Large intestine (tissue), 3 donors: ENCODE results near the gene THSD4. TPM values are rescaled to one million over a fixed set of nuclear protein-coding genes. Genes with fewer than 3 reads are reported as not detected.

Source experiments
- DNase-seq, 2 donors: peaks; one replicate each; pipeline versions ENCODE4 v3.0.0 to v3.0.0-alpha.2; 2013
- H3K27ac ChIP-seq: one replicate; pipeline ENCODE4 v1.5.1; 2013; ENCODE audit warnings: low read length
- H3K27me3 ChIP-seq: 2 replicates; pipeline ENCODE4 v1.6.1; 2013; ENCODE audit warnings: low read length; ENCODE audit not compliant: control insufficient read depth, insufficient read depth
- H3K36me3 ChIP-seq: 2 replicates; pipeline ENCODE4 v1.6.1; 2013; ENCODE audit warnings: low read length; ENCODE audit not compliant: control insufficient read depth, insufficient read depth
- H3K4me1 ChIP-seq: one replicate; pipeline ENCODE4 v1.6.1; 2013; ENCODE audit warnings: low read length; ENCODE audit not compliant: control insufficient read depth, insufficient read depth
- H3K4me3 ChIP-seq: one replicate; pipeline ENCODE4 v1.5.1; 2013; ENCODE audit warnings: low read length
- H3K9me3 ChIP-seq: one replicate; pipeline ENCODE4 v1.6.1; 2013; ENCODE audit warnings: mild to moderate bottlenecking, low read depth, low read length, moderate library complexity; ENCODE audit not compliant: control insufficient read depth
- WGBS: methylation state at CpG from one replicate; pipeline ENCODE4 v1.1.5; 2013; ENCODE audit warnings: low lambda C conversion rate; ENCODE audit not compliant: insufficient coverage; 5-methylcytosine and 5-hydroxymethylcytosine counted together
- polyA plus RNA-seq: library from polyadenylated mRNA; unstranded; fragments of 120-200 nt; gene quantifications from one replicate; pipeline ENCODE4 v1.2.1, GENCODE V29; 2013

THSD4 gene
- polyA plus RNA-seq, 1 donor = 17.5 TPM

DNA sequence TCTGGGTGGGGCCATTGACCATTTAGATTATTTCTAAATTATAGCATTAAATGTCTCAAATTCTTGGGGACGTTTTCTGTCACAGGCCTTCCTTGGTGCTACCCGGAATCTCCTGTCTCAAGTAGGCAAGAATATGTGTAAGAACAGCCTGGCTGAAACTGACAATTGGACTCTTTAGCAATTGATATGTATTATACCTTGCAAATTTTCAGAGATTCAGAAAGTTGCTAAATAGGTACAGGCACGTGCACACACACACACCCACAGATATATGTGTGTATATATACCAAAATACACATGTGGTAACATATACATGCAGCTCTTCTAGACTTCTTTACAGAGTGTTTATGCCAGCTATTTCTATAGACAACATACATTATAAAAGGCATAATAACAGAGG is 481.9 kb downstream of the THSD4 start:
- Histone ChIP-seq H3K27ac (no peak overlapping the region), H3K9me3 (no peaks in the 10 kb centered on the region), H3K4me3 (no peak overlapping the region), H3K36me3 (no peaks in the 10 kb centered on the region), H3K27me3 (no peaks in the 10 kb centered on the region), H3K4me1 (peaks cover 8% of the 10 kb centered on the region)
- no CpG with 5 or more reads among the region's 3 CpGs for WGBS
- no peak for DNase-seq

DNA sequence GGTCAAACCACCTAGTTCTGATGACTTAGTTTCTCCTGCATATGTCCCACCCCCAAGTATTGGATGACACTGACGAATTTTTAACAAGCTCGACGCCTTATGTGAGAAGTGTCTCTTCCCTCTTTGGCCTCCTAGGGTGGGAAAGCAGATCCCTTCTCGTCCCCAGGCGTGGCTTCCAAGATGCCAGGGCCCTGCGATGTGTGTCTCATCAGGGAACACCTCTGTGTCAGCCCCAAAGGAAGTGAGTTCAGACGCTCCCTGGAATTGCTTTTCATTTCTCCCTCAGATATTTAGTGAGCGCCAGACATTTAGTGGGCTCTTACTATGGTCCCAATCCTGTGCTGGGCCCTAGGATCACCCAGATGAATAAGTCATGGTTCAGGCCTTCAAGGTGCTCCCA is 482.4 kb downstream of the THSD4 start:
- Histone ChIP-seq H3K27me3 (no peaks in the 10 kb centered on the region), H3K36me3 (no peaks in the 10 kb centered on the region), H3K4me1 (peaks cover 8% of the 10 kb centered on the region), H3K4me3 (no peak overlapping the region), H3K27ac (no peak overlapping the region), H3K9me3 (no peaks in the 10 kb centered on the region)
- no CpG with 5 or more reads among the region's 8 CpGs for WGBS
- no peak for DNase-seq

DNA sequence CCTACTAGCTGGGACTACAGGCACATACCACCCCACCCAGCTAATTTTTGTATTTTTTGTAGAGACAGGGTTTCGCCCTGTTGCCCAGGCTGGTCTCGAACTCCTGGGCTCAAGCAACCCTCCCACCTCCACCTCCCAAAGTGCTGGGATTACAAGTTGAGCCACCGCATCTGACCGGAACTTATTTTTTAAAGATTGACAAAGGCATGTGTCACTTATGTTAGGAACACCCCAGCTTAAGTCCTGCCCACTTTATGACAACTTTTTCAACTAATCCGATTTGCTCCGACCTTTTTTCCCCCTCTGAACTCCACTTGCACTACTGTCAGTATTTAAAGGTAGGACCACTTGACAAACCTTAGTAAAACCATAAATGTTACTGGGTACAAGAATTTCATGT is 483.5 kb downstream of the THSD4 start:
- WGBS = no CpG with 5 or more reads among the region's 6 CpGs
- no peaks in the 10 kb centered on the region for H3K9me3 ChIP-seq
- H3K36me3 ChIP-seq = no peaks in the 10 kb centered on the region
- no peak for DNase-seq
- H3K4me3 ChIP-seq = no peak overlapping the region
- peaks cover 8% of the 10 kb centered on the region for H3K4me1 ChIP-seq
- H3K27me3 ChIP-seq = no peaks in the 10 kb centered on the region
- no peak overlapping the region for H3K27ac ChIP-seq

DNA sequence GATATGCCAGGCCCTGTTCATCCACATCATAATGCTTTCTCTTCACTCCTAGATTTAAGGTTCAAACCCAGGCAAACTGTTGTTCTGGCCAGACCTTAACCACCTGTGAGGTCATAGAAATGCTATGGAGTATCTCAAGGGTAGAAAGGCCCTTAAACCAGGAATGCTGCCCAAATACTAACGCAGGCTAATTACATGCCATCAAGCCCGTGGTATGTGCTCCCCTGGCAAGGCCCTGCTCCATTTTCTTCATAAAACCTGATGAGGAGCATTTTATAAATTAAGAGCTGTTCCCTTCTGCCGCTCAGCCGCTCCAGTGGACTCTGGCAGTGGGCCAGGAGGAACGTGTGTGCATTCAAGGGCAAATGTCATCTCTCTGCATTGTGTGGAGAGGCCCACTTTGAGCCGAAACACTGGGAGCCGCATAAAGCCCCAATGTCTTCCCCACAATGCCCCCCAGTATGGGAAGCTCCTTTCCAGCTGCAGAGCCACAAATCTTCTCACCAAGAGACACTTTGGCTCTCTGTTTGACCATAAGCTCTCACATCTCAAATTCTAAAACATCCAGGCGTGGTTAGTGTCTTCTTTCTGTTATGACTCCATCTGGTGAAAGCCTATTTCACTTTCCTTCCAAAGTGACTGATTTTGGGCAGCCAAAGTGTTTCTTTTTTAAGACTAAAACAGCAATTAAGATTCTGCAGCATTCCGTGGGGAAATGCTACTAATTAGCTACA is 484.3 kb downstream of the THSD4 start:
- Histone ChIP-seq H3K4me3 (no peak overlapping the region), H3K27ac (no peak overlapping the region), H3K9me3 (no peaks in the 10 kb centered on the region), H3K27me3 (no peaks in the 10 kb centered on the region), H3K4me1 (peaks cover 8% of the 10 kb centered on the region), H3K36me3 (no peaks in the 10 kb centered on the region)
- no CpG with 5 or more reads among the region's 9 CpGs for WGBS
- DNase-seq = no peak

DNA sequence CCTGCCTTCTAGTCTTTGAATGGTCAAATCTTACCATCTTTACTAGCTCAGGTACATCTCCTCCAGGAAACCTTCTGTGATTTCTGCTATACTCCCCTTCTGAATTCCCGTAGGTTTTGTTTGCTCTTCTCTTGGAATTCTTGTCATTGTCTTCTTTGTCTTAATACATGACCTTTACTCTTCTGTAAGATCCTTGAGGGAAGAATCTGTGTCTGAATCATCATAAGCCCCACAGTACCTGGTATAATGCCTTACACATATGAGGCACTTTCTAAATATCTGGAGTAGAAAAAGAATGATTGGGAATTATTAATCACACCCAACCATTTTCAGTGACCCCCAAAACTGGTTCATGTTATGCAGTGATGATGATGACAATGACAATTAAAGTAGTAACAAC is 485.0 kb downstream of the THSD4 start:
- DNase-seq = no peak
- Histone ChIP-seq H3K27me3 (no peaks in the 10 kb centered on the region), H3K4me1 (peaks cover 8% of the 10 kb centered on the region), H3K4me3 (no peak overlapping the region), H3K36me3 (no peaks in the 10 kb centered on the region), H3K27ac (no peak overlapping the region), H3K9me3 (peaks cover 3% of the 10 kb centered on the region)
- WGBS = no CpG with 5 or more reads among the region's 1 CpG

DNA sequence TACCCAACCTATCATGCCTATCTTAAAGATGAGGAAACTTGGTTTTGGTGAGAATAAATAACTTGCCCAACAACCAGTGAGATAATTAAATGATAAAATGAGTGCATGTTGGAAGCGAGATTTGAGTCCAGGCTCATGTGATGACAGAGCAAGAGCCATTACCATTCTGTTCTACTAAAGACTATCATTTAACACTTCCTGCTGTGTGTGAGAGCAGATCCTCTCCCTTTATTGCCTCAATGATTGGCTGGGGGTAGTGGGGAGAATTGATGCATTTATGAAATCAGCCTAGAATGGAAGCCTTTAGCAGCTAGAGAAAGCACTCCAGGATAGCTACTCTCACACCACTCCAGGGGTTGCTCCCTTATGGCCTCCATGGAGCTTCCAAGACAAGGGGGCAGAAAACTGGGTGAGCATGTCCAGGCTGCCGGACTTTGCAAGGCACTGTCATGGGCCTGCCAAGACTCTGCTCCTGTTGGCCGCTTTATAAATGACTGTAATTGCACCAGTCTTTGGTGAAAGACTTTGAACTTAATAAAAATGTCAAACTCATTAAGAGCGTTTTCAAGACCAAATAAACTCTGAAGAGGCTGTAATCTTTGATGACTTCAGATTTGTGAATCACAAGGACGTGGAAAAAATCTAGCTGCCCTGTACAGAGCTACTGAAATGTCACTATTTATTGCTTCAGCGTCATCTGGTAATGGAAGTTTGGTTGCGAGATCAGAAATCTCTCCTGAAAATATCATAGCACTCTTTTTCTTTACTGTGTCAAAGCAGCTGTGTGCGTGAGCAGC is 486.0 kb downstream of the THSD4 start:
- Histone ChIP-seq H3K27me3 (no peaks in the 10 kb centered on the region), H3K36me3 (no peaks in the 10 kb centered on the region), H3K4me3 (no peak overlapping the region), H3K27ac (no peak overlapping the region), H3K9me3 (peaks cover 3% of the 10 kb centered on the region), H3K4me1 (peaks cover 8% of the 10 kb centered on the region)
- DNase-seq = peak; percentile 24 to 61
- WGBS = 17% methylated on average over 2 of the region's 8 CpGs

DNA sequence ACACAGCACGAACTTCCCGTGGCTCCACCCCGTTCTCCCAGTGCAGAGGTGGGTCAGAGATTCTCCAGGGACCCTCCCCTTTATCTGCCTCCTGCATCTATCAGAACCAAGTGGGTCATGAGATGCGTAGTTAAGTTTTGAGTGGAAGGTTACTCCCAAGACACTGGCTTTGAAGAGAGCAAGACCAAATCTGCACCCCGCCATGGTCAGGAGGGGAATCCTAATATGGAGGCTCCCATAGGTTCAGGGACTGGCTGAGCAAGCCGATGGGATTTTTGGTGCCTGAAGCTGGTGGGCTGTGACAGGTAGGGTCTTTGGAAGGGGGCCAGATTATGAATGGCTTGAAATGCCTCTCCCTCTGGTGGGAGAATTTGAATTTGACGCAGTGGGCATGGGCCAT is 488.1 kb downstream of the THSD4 start:
- DNase-seq = no peak
- Histone ChIP-seq H3K4me3 (no peak overlapping the region), H3K27ac (no peak overlapping the region), H3K4me1 (peaks cover 8% of the 10 kb centered on the region), H3K36me3 (no peaks in the 10 kb centered on the region), H3K27me3 (no peaks in the 10 kb centered on the region), H3K9me3 (peaks cover 3% of the 10 kb centered on the region)
- no CpG with 5 or more reads among the region's 7 CpGs for whole genome bisulfite sequencing

DNA sequence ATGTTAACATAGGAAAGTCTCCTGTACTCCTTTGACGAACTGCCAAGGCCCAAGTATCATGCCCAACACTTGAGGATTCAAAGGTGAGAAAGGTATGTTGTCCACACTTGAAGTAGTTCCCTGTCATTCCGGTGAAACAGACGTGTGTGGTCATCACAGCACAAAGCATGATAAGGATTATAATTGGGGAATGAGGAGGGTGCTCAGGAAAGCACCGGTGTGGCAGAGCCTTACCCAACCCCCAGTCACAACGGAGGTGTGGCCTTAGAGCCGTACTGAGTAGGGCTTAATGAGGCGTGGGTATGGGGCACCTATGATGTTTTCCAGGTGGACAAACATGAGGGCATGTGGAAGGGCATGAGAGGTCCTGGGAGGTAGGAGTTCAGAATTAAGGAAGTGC is 492.1 kb downstream of the THSD4 start:
- H3K27me3 ChIP-seq = no peaks in the 10 kb centered on the region
- H3K4me1 ChIP-seq = no peaks in the 10 kb centered on the region
- H3K9me3 ChIP-seq = peaks cover 3% of the 10 kb centered on the region
- no peaks in the 10 kb centered on the region for H3K36me3 ChIP-seq
- no peak overlapping the region for H3K27ac ChIP-seq
- WGBS = 86% methylated on average over 1 of the region's 7 CpGs
- no peak overlapping the region for H3K4me3 ChIP-seq
- no peak for DNase-seq

DNA sequence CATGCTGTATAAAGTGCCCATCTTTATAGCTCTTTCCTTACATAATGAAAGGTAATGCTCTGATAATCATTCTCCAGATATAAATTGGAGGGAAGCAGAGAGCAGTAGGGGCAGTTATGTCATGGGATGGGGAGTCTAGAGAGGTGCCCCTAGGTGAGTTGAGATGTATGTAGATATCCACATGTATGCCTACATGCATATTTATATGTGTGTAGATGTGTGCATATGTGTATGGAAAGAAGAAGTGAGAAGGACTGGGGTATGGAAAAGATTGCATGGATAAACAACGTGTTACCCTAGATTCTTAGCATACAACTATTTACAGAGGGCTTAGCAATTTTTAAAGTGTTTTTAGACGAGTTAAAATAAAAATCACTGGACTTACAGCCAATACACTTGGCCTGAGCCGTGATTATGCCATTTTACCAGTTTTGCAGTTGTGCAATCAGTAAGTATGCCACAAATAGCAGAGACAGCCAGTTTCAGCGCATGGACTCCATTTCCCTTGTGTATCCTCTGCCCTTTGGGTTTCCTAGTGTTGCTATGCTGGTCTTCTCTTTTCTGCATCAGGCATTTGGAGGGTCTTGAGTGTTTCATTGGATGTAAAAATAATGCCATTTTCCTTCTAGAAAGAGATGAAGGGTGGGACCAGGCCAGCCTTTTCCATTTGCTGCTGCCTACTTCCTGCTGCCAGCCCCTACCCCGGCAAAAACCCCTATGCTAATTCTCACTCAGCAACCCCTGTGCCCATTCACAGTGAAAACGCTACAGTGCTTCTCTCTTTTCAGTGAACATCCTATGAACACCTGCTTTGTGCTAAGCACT is 495.7 kb downstream of the THSD4 start:
- no peak overlapping the region for H3K27ac ChIP-seq
- no peaks in the 10 kb centered on the region for H3K36me3 ChIP-seq
- no peak overlapping the region for H3K4me3 ChIP-seq
- H3K4me1 ChIP-seq = no peaks in the 10 kb centered on the region
- DNase-seq = no peak
- no peaks in the 10 kb centered on the region for H3K9me3 ChIP-seq
- H3K27me3 ChIP-seq = no peaks in the 10 kb centered on the region
- 100% methylated on average over 1 of the region's 6 CpGs for WGBS
